ENCODE results near the gene ANKRD12.

DNA sequence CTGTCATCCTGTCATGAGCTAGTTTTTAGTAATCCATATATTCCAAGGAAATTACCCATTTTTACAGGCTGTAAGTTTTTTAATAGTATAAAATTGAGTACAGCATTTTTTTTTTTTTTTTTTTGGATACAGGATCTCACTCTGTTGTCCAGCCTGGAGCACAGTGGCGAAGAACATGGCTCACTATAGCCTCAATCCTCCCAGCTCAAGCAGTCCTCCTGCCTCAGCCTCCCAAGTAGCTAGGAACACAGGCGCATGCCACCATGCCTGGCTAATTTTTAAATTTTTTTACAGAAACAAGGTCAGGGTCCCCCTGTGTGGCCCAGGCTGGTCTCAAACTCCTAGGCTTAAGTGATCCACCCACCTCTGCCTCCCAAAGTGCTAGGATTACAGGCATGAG, 56.5 kb downstream of the ANKRD12 start:
- TF ChIP-seq EZH2 (IDR thresholded peaks at IDR 0.05; ENCODE audit: low read length, unreplicated experiment) (no peak), EZH2phosphoT487 (IDR thresholded peaks at IDR 0.05; ENCODE audit: borderline replicate concordance, low read length) (no peak)
- TF ChIP-seq, protein P1, sequence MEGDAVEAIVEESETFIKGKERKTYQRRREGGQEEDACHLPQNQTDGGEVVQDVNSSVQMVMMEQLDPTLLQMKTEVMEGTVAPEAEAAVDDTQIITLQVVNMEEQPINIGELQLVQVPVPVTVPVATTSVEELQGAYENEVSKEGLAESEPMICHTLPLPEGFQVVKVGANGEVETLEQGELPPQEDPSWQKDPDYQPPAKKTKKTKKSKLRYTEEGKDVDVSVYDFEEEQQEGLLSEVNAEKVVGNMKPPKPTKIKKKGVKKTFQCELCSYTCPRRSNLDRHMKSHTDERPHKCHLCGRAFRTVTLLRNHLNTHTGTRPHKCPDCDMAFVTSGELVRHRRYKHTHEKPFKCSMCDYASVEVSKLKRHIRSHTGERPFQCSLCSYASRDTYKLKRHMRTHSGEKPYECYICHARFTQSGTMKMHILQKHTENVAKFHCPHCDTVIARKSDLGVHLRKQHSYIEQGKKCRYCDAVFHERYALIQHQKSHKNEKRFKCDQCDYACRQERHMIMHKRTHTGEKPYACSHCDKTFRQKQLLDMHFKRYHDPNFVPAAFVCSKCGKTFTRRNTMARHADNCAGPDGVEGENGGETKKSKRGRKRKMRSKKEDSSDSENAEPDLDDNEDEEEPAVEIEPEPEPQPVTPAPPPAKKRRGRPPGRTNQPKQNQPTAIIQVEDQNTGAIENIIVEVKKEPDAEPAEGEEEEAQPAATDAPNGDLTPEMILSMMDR (conservative IDR thresholded peaks at IDR 0.05; ENCODE audit: low read depth, low read length): no peak
